IPS-18a (cell line): ENCODE data around the gene EIF1AX.
"Not testable (repeated sequence)": the region's sequence is repeated elsewhere in the genome, so short reads cannot be mapped to it uniquely, and the experiment has no call there.

Experiments
- H3K27ac ChIP-seq: one replicate; pipeline ENCODE4 v1.5.1; 2013; ENCODE audit warnings: low read length
- H3K27me3 ChIP-seq: one replicate; pipeline ENCODE4 v1.6.1; 2013; ENCODE audit warnings: mild to moderate bottlenecking, low read length; ENCODE audit not compliant: control insufficient read depth, insufficient read depth
- H3K36me3 ChIP-seq: one replicate; pipeline ENCODE4 v1.6.1; 2013; ENCODE audit warnings: low read depth, low read length; ENCODE audit not compliant: control insufficient read depth
- H3K4me1 ChIP-seq: one replicate; pipeline ENCODE4 v1.6.1; 2013; ENCODE audit warnings: low read depth, low read length; ENCODE audit not compliant: control insufficient read depth
- H3K4me3 ChIP-seq: one replicate; pipeline ENCODE4 v1.5.1; 2013; ENCODE audit warnings: low read length
- H3K9ac ChIP-seq: one replicate; pipeline ENCODE4 v1.6.1; 2013; ENCODE audit warnings: mild to moderate bottlenecking, low read length, moderate library complexity
- H3K9me3 ChIP-seq: one replicate; pipeline ENCODE4 v1.6.1; 2013; ENCODE audit warnings: low read depth, low read length; ENCODE audit not compliant: control insufficient read depth

Gene EIF1AX

GRCh38 chrX:20126833-20127232 lies 14.8 kb downstream of the EIF1AX start:
- not testable (repeated sequence) for H3K4me1 ChIP-seq, H3K9me3 ChIP-seq, H3K4me3 ChIP-seq, H3K27me3 ChIP-seq, H3K9ac ChIP-seq, H3K27ac ChIP-seq
- H3K36me3 ChIP-seq = peaks cover 30% of the 10 kb centered on the region

GRCh38 chrX:20124964-20125363 lies 16.7 kb downstream of the EIF1AX start:
- Histone ChIP-seq H3K4me1 (no peaks in the 10 kb centered on the region), H3K9ac (no peak overlapping the region), H3K9me3 (peaks cover 3% of the 10 kb centered on the region), H3K4me3 (no peak overlapping the region), H3K27ac (no peak overlapping the region), H3K36me3 (peaks cover 18% of the 10 kb centered on the region), H3K27me3 (no peaks in the 10 kb centered on the region)

- H3K4me1 ChIP-seq = no peaks in the 10 kb centered on the region
- H3K4me3 ChIP-seq = no peak overlapping the region
- H3K27ac ChIP-seq = no peak overlapping the region
- peaks cover 32% of the 10 kb centered on the region for H3K27me3 ChIP-seq
- H3K9ac ChIP-seq = no peak overlapping the region
- H3K9me3 ChIP-seq = peaks cover 11% of the 10 kb centered on the region
- no peaks in the 10 kb centered on the region for H3K36me3 ChIP-seq
Observed at GRCh38 chrX:20118065-20118824, 23.4 kb downstream of the EIF1AX start.

- Histone ChIP-seq H3K4me3 (peak within 1 kb of the TSS; percentile 35), H3K9me3 (peaks cover 11% of the 10 kb centered on the region), H3K27me3 (peaks cover 32% of the 10 kb centered on the region), H3K27ac (no peak within 1 kb of the TSS), H3K9ac (no peak within 1 kb of the TSS), H3K4me1 (no peaks in the 10 kb centered on the region), H3K36me3 (no peaks in the 10 kb centered on the region)
Observed at GRCh38 chrX:20116577-20117240, 24.9 kb downstream of the EIF1AX start, which contains the start of gene MAP7D2. TSS of gene MAP7D2 (minus strand) at chrX:20116907. CDS start at chrX:20116879, 28 bp downstream.

GRCh38 chrX:20116087-20116576 lies 25.5 kb downstream of the EIF1AX start:
- Histone ChIP-seq H3K4me1 (no peaks in the 10 kb centered on the region), H3K36me3 (no peaks in the 10 kb centered on the region), H3K4me3 (peak overlapping the region; percentile 35), H3K9ac (no peak overlapping the region), H3K27me3 (peaks cover 32% of the 10 kb centered on the region), H3K9me3 (peaks cover 11% of the 10 kb centered on the region), H3K27ac (no peak overlapping the region)

- Histone ChIP-seq H3K4me1 (no peaks in the 10 kb centered on the region), H3K9me3 (peaks cover 5% of the 10 kb centered on the region), H3K36me3 (no peaks in the 10 kb centered on the region), H3K27me3 (peaks cover 26% of the 10 kb centered on the region), H3K4me3 (no peak overlapping the region), H3K9ac (no peak overlapping the region), H3K27ac (no peak overlapping the region)
Observed at GRCh38 chrX:20112022-20112774, 29.4 kb downstream of the EIF1AX start.

GRCh38 chrX:20111271-20111670 lies 30.4 kb downstream of the EIF1AX start:
- H3K4me3 ChIP-seq = no peak overlapping the region
- no peaks in the 10 kb centered on the region for H3K4me1 ChIP-seq
- no peak overlapping the region for H3K27ac ChIP-seq
- peaks cover 5% of the 10 kb centered on the region for H3K9me3 ChIP-seq
- H3K27me3 ChIP-seq = peaks cover 17% of the 10 kb centered on the region
- H3K9ac ChIP-seq = no peak overlapping the region
- H3K36me3 ChIP-seq = no peaks in the 10 kb centered on the region

GRCh38 chrX:20101934-20102581 lies 39.6 kb downstream of the EIF1AX start:
- H3K27ac ChIP-seq = no peak overlapping the region
- no peaks in the 10 kb centered on the region for H3K27me3 ChIP-seq
- no peaks in the 10 kb centered on the region for H3K36me3 ChIP-seq
- no peak overlapping the region for H3K9ac ChIP-seq
- H3K4me1 ChIP-seq = no peaks in the 10 kb centered on the region
- no peak overlapping the region for H3K4me3 ChIP-seq
- H3K9me3 ChIP-seq = peaks cover 4% of the 10 kb centered on the region

- H3K9me3 ChIP-seq = peaks cover 13% of the 10 kb centered on the region
- H3K27ac ChIP-seq = no peak overlapping the region
- no peak overlapping the region for H3K9ac ChIP-seq
- no peaks in the 10 kb centered on the region for H3K36me3 ChIP-seq
- H3K4me3 ChIP-seq = no peak overlapping the region
- H3K4me1 ChIP-seq = no peaks in the 10 kb centered on the region
- H3K27me3 ChIP-seq = no peaks in the 10 kb centered on the region
Observed at GRCh38 chrX:20091499-20091898, 50.1 kb downstream of the EIF1AX start.

GRCh38 chrX:20089845-20090244 lies 51.8 kb downstream of the EIF1AX start:
- no peak overlapping the region for H3K4me3 ChIP-seq
- peaks cover 20% of the 10 kb centered on the region for H3K9me3 ChIP-seq
- no peak overlapping the region for H3K9ac ChIP-seq
- H3K27me3 ChIP-seq = no peaks in the 10 kb centered on the region
- no peak overlapping the region for H3K27ac ChIP-seq
- H3K4me1 ChIP-seq = no peaks in the 10 kb centered on the region
- H3K36me3 ChIP-seq = no peaks in the 10 kb centered on the region

- Histone ChIP-seq H3K27ac (no peak overlapping the region), H3K4me1 (no peaks in the 10 kb centered on the region), H3K9ac (no peak overlapping the region), H3K27me3 (no peaks in the 10 kb centered on the region), H3K36me3 (no peaks in the 10 kb centered on the region), H3K4me3 (no peak overlapping the region), H3K9me3 (peaks cover 15% of the 10 kb centered on the region)
Observed at GRCh38 chrX:20080277-20080676, 61.4 kb downstream of the EIF1AX start.
